ENCODE data around the gene NFS1. TPM values are rescaled to one million over a fixed set of nuclear protein-coding genes. Genes with fewer than 3 reads are reported as not detected.

NFS1 gene
- total RNA-seq, 1 experiment from 2014 or later: 44.6 TPM

DNA sequence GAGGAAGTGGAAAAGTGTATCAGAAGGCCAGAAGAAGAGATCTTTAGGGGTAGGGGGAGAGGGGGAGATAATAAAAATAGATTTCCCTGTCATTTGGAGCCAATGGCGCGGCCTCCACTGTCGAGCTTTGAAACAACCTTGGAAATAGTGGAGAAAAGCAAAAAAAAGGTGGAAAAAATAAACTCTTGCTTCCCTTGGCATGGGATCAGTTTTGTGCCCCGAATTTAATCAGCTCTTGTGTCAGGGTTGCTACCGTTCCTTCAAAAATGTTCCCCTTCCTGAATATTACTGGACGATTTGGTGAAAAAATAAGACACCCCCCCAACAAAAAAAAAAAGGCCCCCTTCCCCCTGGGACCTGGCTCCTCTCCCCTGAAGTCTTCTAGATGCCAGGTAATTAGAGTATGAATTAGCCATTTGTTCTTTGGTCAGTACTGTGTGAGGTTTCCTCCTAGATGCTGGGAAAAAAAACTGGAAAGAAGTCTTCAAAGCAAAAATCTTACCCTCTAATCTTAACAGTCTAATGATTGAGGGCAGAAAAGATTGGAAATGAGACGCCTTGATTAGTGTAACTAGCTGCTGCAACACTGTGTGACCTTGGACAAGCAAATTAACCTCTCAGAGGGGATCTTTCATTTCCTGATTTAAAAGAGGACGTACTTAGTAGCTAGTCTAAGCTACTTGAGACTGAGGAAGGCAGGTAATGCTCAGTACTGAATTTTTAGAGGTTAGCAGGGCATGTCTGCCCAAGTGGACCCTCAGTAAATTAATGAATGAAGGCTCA, 43.8 kb upstream of the NFS1 start:
- TF ChIP-seq, protein P1, sequence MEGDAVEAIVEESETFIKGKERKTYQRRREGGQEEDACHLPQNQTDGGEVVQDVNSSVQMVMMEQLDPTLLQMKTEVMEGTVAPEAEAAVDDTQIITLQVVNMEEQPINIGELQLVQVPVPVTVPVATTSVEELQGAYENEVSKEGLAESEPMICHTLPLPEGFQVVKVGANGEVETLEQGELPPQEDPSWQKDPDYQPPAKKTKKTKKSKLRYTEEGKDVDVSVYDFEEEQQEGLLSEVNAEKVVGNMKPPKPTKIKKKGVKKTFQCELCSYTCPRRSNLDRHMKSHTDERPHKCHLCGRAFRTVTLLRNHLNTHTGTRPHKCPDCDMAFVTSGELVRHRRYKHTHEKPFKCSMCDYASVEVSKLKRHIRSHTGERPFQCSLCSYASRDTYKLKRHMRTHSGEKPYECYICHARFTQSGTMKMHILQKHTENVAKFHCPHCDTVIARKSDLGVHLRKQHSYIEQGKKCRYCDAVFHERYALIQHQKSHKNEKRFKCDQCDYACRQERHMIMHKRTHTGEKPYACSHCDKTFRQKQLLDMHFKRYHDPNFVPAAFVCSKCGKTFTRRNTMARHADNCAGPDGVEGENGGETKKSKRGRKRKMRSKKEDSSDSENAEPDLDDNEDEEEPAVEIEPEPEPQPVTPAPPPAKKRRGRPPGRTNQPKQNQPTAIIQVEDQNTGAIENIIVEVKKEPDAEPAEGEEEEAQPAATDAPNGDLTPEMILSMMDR (IDR thresholded peaks at IDR 0.05; ENCODE audit: unreplicated experiment): no peak
- Mint-ChIP-seq H3K9me3 (ENCODE audit: low read depth, unreplicated experiment) (no peaks in the 10 kb centered on the region), H3K4me1 (ENCODE audit: low read depth, unreplicated experiment) (peaks cover 35% of the 10 kb centered on the region), H3K27ac (ENCODE audit: unreplicated experiment) (peak overlapping the region; percentile 100), H3K4me3 (ENCODE audit: low read depth, unreplicated experiment) (peak overlapping the region; percentile 80), H3K27me3 (ENCODE audit: unreplicated experiment) (no peaks in the 10 kb centered on the region), H3K36me3 (ENCODE audit: insufficient read depth, unreplicated experiment) (peaks cover 55% of the 10 kb centered on the region)
- CTCF ChIA-PET: interaction anchor here (0.5 to 1.8 kb wide), 23 partner anchors 8 to 1132 kb away, joined by 3 to 13 read pairs (median 4); partner anchors contain the start of genes ERGIC3, NFS1, PHF20 and ROMO1
- BruUV-seq (replicated peaks): TSS peak; percentile 97
- DNase-seq: no peak
- intact Hi-C loops (cut with micrococcal nuclease; ENCODE audit: unreplicated experiment): loop anchor here (2.0 kb wide), 2 partner anchors 26 to 78 kb away; partner anchors contain the start of genes CPNE1 and RBM12

DNA sequence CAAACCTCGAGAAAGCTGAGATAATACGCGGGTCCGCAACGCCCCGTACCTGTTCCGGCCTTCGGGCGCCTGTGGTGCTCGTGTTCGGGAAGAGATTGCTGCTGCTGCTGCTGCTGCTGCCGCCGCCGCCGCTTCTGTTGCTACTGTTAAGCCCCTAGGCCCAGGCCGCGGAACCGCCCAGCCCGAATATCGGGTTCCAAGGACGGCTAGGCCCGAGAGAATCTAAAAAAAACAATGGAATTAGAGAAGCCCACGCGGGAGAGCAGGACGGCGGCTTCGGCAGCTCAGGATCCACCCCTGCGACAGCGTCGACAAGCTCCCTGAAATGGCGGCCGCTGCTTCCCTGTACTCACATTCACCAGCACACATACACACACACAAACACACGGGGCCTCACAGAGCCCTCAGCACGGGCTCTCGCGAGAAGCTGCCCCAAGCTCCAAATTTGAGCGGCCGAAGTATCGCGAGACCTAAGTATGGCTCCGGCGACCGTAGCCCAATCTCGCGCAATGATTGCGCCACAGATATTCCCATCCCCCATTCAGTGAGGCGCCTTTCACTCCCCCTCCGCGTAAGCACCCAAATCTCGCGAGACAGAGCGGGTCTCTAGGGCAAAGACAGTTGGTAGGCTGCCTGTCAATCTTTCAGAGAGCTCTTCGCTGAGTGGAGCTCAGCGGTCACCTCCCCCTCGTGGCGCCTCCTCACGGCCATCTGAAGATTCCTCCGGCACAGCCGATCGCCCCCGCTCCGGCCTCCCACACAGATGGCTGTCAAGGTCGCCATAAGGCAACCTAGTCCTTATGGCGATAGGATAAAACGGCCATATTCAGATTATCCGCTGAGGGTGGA, 43.0 kb upstream of the NFS1 start, which contains the start of gene RBM39:
TSS of gene RBM39 (minus strand) at position 369 of the 849 bp plus-strand sequence. CDS start 1,386 bp downstream, outside the sequence.
- peak; percentile 100 for DNase-seq
- peaks cover 63% of the 10 kb centered on the region for H3K36me3 Mint-ChIP-seq (ENCODE audit: insufficient read depth, unreplicated experiment)
- no peaks in the 10 kb centered on the region for H3K9me3 Mint-ChIP-seq (ENCODE audit: low read depth, unreplicated experiment)
- intact Hi-C loops (cut with micrococcal nuclease; ENCODE audit: unreplicated experiment): loop anchor here (2.0 kb wide), 3 partner anchors 27 to 143 kb away; partner anchors contain the start of genes CPNE1 and RBM12
- H3K27ac Mint-ChIP-seq (ENCODE audit: unreplicated experiment): peak within 1 kb of the TSS; percentile 100
- peak within 1 kb of the TSS; percentile 80 for H3K4me3 Mint-ChIP-seq (ENCODE audit: low read depth, unreplicated experiment)
- no TSS peak for BruUV-seq (replicated peaks)
- H3K4me1 Mint-ChIP-seq (ENCODE audit: low read depth, unreplicated experiment): peaks cover 35% of the 10 kb centered on the region
- CTCF ChIA-PET: interaction anchor here (0.5 to 1.8 kb wide), 21 partner anchors 9 to 1133 kb away, joined by 3 to 13 read pairs (median 3); partner anchors contain the start of genes ERGIC3, NFS1, PHF20 and ROMO1
- TF ChIP-seq, protein P1 (IDR thresholded peaks at IDR 0.05; ENCODE audit: unreplicated experiment): peak; percentile 52
- H3K27me3 Mint-ChIP-seq (ENCODE audit: unreplicated experiment): no peaks in the 10 kb centered on the region

DNA sequence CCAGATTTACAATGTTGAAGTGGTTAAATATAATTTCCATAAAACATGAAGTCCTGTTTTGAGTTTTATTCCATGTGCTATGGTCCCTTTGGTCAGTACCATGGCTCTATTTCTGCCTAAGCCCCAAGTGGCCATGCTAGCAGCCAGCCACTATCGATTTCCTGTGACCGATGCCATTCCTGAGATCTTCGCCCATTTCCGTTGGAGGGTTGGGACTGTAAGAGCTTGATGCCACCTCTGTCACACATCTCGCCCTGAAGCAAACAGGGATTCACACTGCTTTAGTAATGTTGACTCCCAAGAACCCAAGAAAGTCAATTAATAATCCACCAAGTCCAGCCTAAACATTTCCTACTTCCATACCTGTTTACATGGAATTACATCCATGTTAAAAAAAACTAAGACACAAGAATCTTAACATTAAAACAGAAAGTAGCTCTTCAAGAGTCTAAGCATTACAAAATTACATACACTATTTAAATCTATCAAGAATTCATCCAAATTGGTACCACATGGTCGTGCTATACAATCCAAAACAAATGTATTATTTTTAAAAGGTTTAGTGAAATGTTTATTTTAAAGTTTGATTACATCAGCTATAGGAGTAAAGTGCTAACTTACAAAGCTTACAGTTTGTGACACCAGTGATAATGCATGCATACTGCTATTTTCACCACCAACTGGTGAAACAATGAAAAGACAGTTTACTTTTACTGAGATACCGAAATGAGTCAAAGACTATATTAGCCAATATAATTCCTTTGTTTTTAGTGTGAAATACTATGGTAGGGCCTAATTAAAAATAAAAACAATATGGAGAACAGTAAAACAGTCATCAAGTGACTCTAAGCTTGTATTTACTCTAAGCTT, 40.4 kb upstream of the NFS1 start:
- Mint-ChIP-seq H3K4me1 (ENCODE audit: low read depth, unreplicated experiment) (peaks cover 47% of the 10 kb centered on the region), H3K36me3 (ENCODE audit: insufficient read depth, unreplicated experiment) (peaks cover 89% of the 10 kb centered on the region), H3K27ac (ENCODE audit: unreplicated experiment) (peak overlapping the region; percentile 100), H3K27me3 (ENCODE audit: unreplicated experiment) (no peaks in the 10 kb centered on the region), H3K9me3 (ENCODE audit: low read depth, unreplicated experiment) (no peaks in the 10 kb centered on the region), H3K4me3 (ENCODE audit: low read depth, unreplicated experiment) (peak overlapping the region; percentile 80)
- TF ChIP-seq, protein P1 (IDR thresholded peaks at IDR 0.05; ENCODE audit: unreplicated experiment): no peak
- DNase-seq: peak; percentile 60
- intact Hi-C loops (cut with micrococcal nuclease; ENCODE audit: unreplicated experiment): loop anchor here (2.0 kb wide), 2 partner anchors 31 to 145 kb away; no protein-coding TSS in a partner anchor
- BruUV-seq (replicated peaks): no TSS peak
- CTCF ChIA-PET: interaction anchor here (0.6 to 1.7 kb wide), 9 partner anchors 9 to 347 kb away, joined by 3 to 8 read pairs (median 4); no protein-coding TSS in a partner anchor

Measured in Calu3 (cell line).